22Rv1 (cell line): ENCODE results near the gene BGLAP.
A peak's percentile ranks its signal among the peaks of the same experiment; 100 is the strongest.
"Not testable (repeated sequence)": the region's sequence is repeated elsewhere in the genome, so short reads cannot be mapped to it uniquely, and the experiment has no call there.

Source experiments
- H3K27ac ChIP-seq: fragments of 450-650 bp; 2 replicates; pipeline ENCODE4 v1.5.1; 2017
- CTCF ChIP-seq: fragments of 450-650 bp; IDR thresholded peaks from 2 replicates; pipeline ENCODE4 v1.5.1; 2017; ENCODE audit warnings: mild to moderate bottlenecking
- ZFX ChIP-seq: fragments of 450-650 bp; IDR thresholded peaks from 2 replicates; pipeline ENCODE4 v1.6.1; 2017; ENCODE audit warnings: antibody characterized with exemption, borderline replicate concordance

Gene BGLAP

GRCh38 chr1:156214024-156214748 is 27.8 kb upstream of the BGLAP start:
- TF ChIP-seq CTCF: no peak
- TF ChIP-seq ZFX: no peak
- H3K27ac ChIP-seq: peak overlapping the region; percentile 93

- not testable (repeated sequence) for H3K27ac ChIP-seq
These were observed 25.5 kb upstream of the BGLAP start for GRCh38 chr1:156216361-156217086.

GRCh38 chr1:156217871-156218270 is 24.1 kb upstream of the BGLAP start:
- peak overlapping the region; percentile 16 for H3K27ac ChIP-seq
- no peak for TF ChIP-seq CTCF
- no peak for TF ChIP-seq ZFX

GRCh38 chr1:156220226-156220625 is 21.8 kb upstream of the BGLAP start:
- H3K27ac ChIP-seq: no peak overlapping the region
- no peak for TF ChIP-seq ZFX
- no peak for TF ChIP-seq CTCF

GRCh38 chr1:156221986-156222692 is 19.8 kb upstream of the BGLAP start:
- TF ChIP-seq CTCF (no peak), ZFX (no peak)
- no peak overlapping the region for H3K27ac ChIP-seq

GRCh38 chr1:156225677-156226014 is 16.3 kb upstream of the BGLAP start:
- TF ChIP-seq ZFX: no peak
- TF ChIP-seq CTCF: peak; percentile 39
- peak overlapping the region; percentile 37 for H3K27ac ChIP-seq

- TF ChIP-seq CTCF: no peak
- no peak for TF ChIP-seq ZFX
- no peak overlapping the region for H3K27ac ChIP-seq
These were observed 15.9 kb upstream of the BGLAP start for GRCh38 chr1:156226116-156226538.
